OCI-LY7 (cell line): ENCODE results near the gene CSNK1D. TPM values are rescaled to one million over a fixed set of nuclear protein-coding genes. Genes with fewer than 3 reads are reported as not detected.

Source experiments
- BruUV-seq: library from RNA; stranded (reverse); fragments of 400-500 nt; replicated peaks from 2 replicates; lab custom pipeline; 2021; lab: Mats Ljungman, UMichigan
- CTCF ChIA-PET: fragments of 300-600 bp; sonication (Branson Sonifier 250); formaldehyde crosslinking; loops from one replicate; lab custom pipeline; 2022; ENCODE audit warnings: antibody characterized with exemption; ENCODE audit not compliant: unreplicated experiment; lab: Charles Lee
- POLR2A ChIA-PET: fragments of 300-600 bp; sonication (Branson Sonifier 250); formaldehyde crosslinking; loops from one replicate; lab custom pipeline; 2022; ENCODE audit warnings: antibody characterized with exemption; lab: Charles Lee
- DNase-seq: peaks from one replicate; pipeline ENCODE4 v3.0.0-alpha.2; 2015; ENCODE audit warnings: low spot score
- H2AFZ ChIP-seq: fragments of 200-600 bp; sonication (generic), shearing (Covaris generic); 2 replicates; pipeline ENCODE4 v1.6.1; 2014; ENCODE audit warnings: mild to moderate bottlenecking, antibody characterized with exemption, low read length, moderate library complexity
- H3K27ac ChIP-seq: fragments of 200-600 bp; sonication (generic); 2 replicates; pipeline ENCODE4 v1.5.1; 2014; ENCODE audit warnings: mixed run types, low read depth, mild to moderate bottlenecking, moderate library complexity, low read length, inconsistent platforms; ENCODE audit not compliant: poor library complexity, severe bottlenecking
- H3K36me3 ChIP-seq: fragments of 200-600 bp; sonication (generic); 2 replicates; pipeline ENCODE4 v1.6.1; 2014; ENCODE audit warnings: mild to moderate bottlenecking, antibody characterized with exemption, low read length, moderate library complexity, mixed read lengths; ENCODE audit not compliant: insufficient read depth
- H3K4me1 ChIP-seq: fragments of 200-600 bp; sonication (generic); 2 replicates; pipeline ENCODE4 v1.5.1; 2014; ENCODE audit warnings: mild to moderate bottlenecking, low read length; ENCODE audit not compliant: insufficient read depth, poor library complexity, severe bottlenecking
- H3K4me2 ChIP-seq: fragments of 200-600 bp; sonication (generic); 2 replicates; pipeline ENCODE4 v1.6.1; 2014; ENCODE audit warnings: mild to moderate bottlenecking, low read length
- H3K4me3 ChIP-seq: fragments of 200-600 bp; sonication (generic); 2 replicates; pipeline ENCODE4 v1.5.1; 2014; ENCODE audit warnings: mild to moderate bottlenecking, low read depth, low read length; ENCODE audit not compliant: poor library complexity, severe bottlenecking
- H3K79me2 ChIP-seq: fragments of 200-600 bp; sonication (generic); 2 replicates; pipeline ENCODE4 v1.6.1; 2016; ENCODE audit warnings: low read depth, mild to moderate bottlenecking, low read length, moderate library complexity, mixed read lengths; ENCODE audit not compliant: insufficient read depth
- H3K9me2 ChIP-seq: fragments of 200-600 bp; sonication (generic); 2 replicates; pipeline ENCODE4 v1.6.1; 2016; ENCODE audit warnings: mild to moderate bottlenecking, low read length, mixed read lengths; ENCODE audit not compliant: insufficient read depth
- H3K9me3 ChIP-seq: fragments of 200-600 bp; sonication (generic); 2 replicates; pipeline ENCODE4 v1.6.1; 2014; ENCODE audit warnings: mild to moderate bottlenecking, mixed run types, low read length, mixed read lengths
- H4K20me1 ChIP-seq: fragments of 200-600 bp; sonication (generic); 2 replicates; pipeline ENCODE4 v1.6.1; 2014; ENCODE audit warnings: mild to moderate bottlenecking, antibody characterized with exemption, low read length, moderate library complexity, mixed read lengths; ENCODE audit not compliant: insufficient read depth
- CTCF ChIP-seq: fragments of 200-600 bp; sonication (generic); conservative IDR thresholded peaks from 2 replicates; pipeline ENCODE4 v1.5.1; 2014; ENCODE audit warnings: mild to moderate bottlenecking, antibody characterized with exemption, low read length, moderate library complexity, mixed read lengths
- EZH2phosphoT487 ChIP-seq: fragments of 200-600 bp; sonication (generic); IDR thresholded peaks from 2 replicates; pipeline ENCODE4 v1.6.1; 2018; ENCODE audit warnings: low read depth, borderline replicate concordance, mild to moderate bottlenecking, mixed run types, antibody characterized with exemption, low read length, moderate library complexity, mixed read lengths
- intact Hi-C: fragments of 100-400 bp; cut with micrococcal nuclease; formaldehyde crosslinking; loops from one replicate; pipeline ENCODE4 v1.10.0; 2022; ENCODE audit not compliant: unreplicated experiment
- total RNA-seq, 2 experiments: library from RNA; depleted of rRNA in 1 of 2; stranded (reverse); fragments of >200 nt in 1 of 2; shearing (Covaris generic) in 1 of 2; gene quantifications; 2 replicates each; pipeline ENCODE4 v1.2.3, GENCODE V29; 2014 to 2022

The CSNK1D gene
- total RNA-seq, 2 experiments from 2014 or later, result 53.0 to 181 TPM

DNA sequence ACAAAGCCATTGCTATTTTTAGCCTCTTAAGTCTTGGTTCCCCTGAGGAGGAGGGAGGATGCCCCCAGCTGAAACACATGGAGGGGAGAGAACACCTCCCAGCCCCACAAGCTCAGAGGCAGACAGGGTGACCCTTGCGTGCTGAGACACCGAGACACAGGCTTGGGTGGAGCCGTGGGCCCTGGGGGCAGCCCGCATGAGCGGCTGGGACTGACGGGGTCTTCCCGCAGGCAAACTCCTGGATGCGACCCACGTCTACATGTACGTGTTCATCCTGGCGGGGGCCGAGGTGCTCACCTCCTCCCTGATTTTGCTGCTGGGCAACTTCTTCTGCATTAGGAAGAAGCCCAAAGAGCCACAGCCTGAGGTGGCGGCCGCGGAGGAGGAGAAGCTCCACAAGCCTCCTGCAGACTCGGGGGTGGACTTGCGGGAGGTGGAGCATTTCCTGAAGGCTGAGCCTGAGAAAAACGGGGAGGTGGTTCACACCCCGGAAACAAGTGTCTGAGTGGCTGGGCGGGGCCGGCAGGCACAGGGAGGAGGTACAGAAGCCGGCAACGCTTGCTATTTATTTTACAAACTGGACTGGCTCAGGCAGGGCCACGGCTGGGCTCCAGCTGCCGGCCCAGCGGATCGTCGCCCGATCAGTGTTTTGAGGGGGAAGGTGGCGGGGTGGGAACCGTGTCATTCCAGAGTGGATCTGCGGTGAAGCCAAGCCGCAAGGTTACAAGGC is 34.9 kb downstream of the CSNK1D start:
- no peaks in the 10 kb centered on the region for H3K9me2 ChIP-seq
- H4K20me1 ChIP-seq, result peaks cover 8% of the 10 kb centered on the region; the same call in 1 of the 2 replicates
- H2AFZ ChIP-seq, result no peak overlapping the region
- no peak for DNase-seq
- no peak overlapping the region for H3K4me3 ChIP-seq
- H3K4me2 ChIP-seq, result no peak overlapping the region
- POLR2A ChIA-PET, result no interaction called here
- CTCF ChIA-PET, result interaction anchor here (0.6 kb wide), 1 partner anchor 26 kb away, joined by 3 read pairs; no protein-coding TSS in a partner anchor
- H3K9me3 ChIP-seq, result no peaks in the 10 kb centered on the region
- BruUV-seq, result no TSS peak
- intact Hi-C loops, result no loop called here
- peaks cover 14% of the 10 kb centered on the region for H3K36me3 ChIP-seq
- no peak overlapping the region for H3K27ac ChIP-seq
- TF ChIP-seq EZH2phosphoT487 (no peak), CTCF (no peak)
- H3K4me1 ChIP-seq, result peaks cover 15% of the 10 kb centered on the region
- H3K79me2 ChIP-seq, result no peaks in the 10 kb centered on the region

DNA sequence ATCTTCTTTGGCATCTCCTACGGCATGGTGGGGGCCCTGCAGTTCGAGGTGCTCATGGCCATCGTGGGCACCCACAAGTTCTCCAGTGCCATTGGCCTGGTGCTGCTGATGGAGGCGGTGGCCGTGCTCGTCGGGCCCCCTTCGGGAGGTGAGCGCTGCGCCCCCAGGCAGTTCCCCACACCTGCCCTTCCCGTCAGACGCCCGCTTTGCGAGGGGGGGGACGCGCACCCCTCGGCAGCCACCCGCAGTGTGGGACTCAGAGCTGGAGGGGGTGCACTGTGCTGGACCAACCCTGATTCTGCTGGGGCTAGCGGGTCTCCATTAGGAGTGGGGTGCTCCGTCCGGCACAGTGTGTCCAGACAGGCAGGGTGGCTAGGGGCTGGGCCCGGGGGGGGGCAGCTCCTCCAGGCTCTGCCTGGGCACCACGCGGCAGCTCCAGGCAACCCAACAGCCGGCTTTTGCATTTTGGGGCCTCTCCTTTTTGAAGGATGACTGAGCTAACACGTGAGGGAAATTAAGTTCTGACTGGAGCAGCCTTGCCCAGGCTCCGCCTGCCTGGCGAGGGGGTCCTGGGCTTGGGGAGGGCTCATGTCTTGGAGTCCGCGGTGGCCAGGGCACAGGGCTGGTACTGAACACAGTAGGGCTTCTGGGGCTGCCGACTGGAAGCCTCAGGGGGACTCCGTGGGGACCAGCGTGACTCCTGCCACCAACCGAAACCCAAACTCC is 35.6 kb downstream of the CSNK1D start:
- intact Hi-C loops, result no loop called here

More for the DNA sequence above, 35.6 kb downstream of the CSNK1D start:
- ChIA-PET CTCF (no interaction called here), POLR2A (no interaction called here)
- DNase-seq, result no peak
- no peak overlapping the region for H3K4me3 ChIP-seq
- peaks cover 8% of the 10 kb centered on the region; the same call in 1 of the 2 replicates for H4K20me1 ChIP-seq
- no peak overlapping the region for H3K4me2 ChIP-seq
- no peak overlapping the region for H3K27ac ChIP-seq
- H3K9me2 ChIP-seq, result no peaks in the 10 kb centered on the region
- no peaks in the 10 kb centered on the region for H3K79me2 ChIP-seq
- H2AFZ ChIP-seq, result no peak overlapping the region
- H3K4me1 ChIP-seq, result peaks cover 22% of the 10 kb centered on the region
- TF ChIP-seq CTCF (no peak), EZH2phosphoT487 (no peak)
- peaks cover 6% of the 10 kb centered on the region; the same call in 1 of the 2 replicates for H3K36me3 ChIP-seq
- no peaks in the 10 kb centered on the region for H3K9me3 ChIP-seq
- no TSS peak for BruUV-seq
